HG02885 (cell line): ENCODE data around the gene PCDHGA9.
"Not testable (repeated sequence)": the region's sequence is repeated elsewhere in the genome, so short reads cannot be mapped to it uniquely, and the experiment has no call there.

Experiments used
- ATAC-seq: cut with Tn5 transposase; IDR thresholded peaks from one replicate; pipeline ENCODE4 v1.9.1; 2021; ENCODE audit warnings: mild to moderate bottlenecking; ENCODE audit not compliant: unreplicated experiment, poor library complexity

PCDHGA9 gene

GRCh38 chr5:141402553-141403243 lies at the start of gene PCDHGA9:
Gene PCDHGA9 (plus strand): TSS chr5:141402778. CDS start chr5:141402953, 175 bp downstream.
- no peak for ATAC-seq

DNA sequence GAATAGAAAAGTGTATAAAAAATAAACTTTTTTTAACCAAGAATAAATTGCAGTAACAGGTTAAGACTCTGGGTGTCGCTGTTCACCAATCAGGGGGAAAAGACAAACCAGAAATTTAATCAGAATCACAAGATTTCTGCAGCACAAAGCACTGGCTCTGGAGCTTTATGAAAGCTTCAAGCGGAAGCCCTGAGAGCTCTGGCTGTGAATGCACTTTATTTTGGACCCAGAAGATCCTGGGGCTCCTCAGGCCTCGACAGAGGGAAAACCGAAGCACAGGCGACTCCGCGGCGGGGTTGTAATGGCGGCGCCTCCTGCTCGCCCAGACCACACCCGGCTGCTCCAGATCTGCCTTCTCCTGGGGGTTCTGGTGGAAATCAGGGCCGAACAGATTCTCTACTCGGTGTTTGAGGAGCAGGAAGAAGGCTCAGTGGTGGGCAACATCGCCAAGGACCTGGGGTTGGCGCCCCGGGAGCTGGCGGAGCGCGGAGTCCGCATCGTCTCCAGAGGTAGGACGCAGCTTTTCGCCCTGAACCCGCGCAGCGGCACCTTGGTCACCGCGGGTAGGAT lies 47.6 kb upstream of the PCDHGA9 start, which contains the start of gene PCDHGA4:
Gene PCDHGA4, plus strand, starts transcription at position 122 of the 570 bp plus-strand sequence. Its CDS starts 87 bp downstream, at position 209.
- ATAC-seq, result no peak

DNA sequence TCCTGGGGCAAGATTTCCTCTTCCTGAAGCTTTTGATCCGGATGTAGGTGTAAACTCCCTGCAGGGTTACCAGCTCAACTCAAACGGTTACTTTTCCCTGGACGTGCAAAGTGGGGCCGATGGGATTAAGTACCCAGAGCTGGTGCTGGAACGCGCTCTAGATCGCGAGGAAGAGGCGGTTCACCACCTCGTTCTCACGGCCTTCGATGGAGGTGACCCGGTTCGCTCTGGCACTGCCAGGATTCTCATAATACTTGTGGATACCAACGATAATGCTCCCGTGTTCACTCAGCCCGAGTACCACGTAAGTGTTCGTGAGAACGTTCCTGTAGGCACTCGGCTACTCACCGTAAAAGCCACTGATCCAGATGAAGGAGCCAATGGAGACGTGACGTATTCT lies 46.9 kb upstream of the PCDHGA9 start:
- no peak for ATAC-seq

DNA sequence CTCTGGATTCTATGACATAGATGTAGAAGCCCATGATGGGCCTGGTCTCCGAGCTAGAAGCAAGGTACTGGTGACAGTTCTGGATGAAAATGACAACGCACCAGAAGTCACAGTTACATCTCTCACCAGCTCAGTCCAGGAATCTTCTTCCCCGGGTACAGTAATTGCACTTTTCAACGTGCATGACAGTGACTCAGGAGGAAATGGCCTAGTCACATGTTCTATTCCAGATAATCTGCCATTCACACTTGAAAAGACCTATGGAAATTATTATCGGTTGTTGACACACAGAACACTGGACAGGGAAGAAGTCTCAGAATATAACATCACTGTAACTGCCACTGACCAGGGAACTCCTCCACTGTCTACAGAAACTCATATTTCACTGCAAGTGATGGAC lies 46.4 kb upstream of the PCDHGA9 start:
- ATAC-seq, result no peak

DNA sequence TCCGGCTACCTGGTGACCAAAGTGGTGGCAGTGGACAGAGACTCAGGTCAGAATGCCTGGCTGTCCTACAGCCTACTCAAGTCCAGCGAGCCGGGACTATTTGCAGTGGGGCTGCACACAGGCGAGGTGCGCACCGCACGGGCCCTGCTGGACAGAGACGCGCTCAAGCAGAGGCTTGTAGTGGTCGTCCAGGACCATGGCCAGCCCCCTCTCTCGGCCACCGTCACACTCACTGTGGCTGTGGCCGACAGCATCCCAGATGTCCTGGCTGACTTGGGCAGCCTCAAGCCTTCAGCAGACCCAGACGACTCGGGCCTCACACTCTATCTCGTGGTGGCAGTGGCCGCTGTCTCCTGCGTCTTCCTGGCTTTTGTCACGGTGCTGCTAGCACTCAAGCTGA lies 45.6 kb upstream of the PCDHGA9 start:
- no peak for ATAC-seq

GRCh38 chr5:141359790-141360426 lies 42.7 kb upstream of the PCDHGA9 start, which contains the start of gene PCDHGB2:
Gene PCDHGB2 (plus strand): TSS chr5:141359994. CDS start chr5:141360136, 142 bp downstream.
- no peak for ATAC-seq

GRCh38 chr5:141360685-141361084 lies 41.9 kb upstream of the PCDHGA9 start:
- no peak for ATAC-seq

- ATAC-seq, result no peak
Measured at GRCh38 chr5:141362719-141363118, 39.9 kb upstream of the PCDHGA9 start.

- ATAC-seq, result no peak
Measured at GRCh38 chr5:141363952-141364660, 38.5 kb upstream of the PCDHGA9 start, which contains the start of gene PCDHGA5. Gene PCDHGA5 (plus strand): TSS chr5:141364162. CDS start chr5:141364331, 169 bp downstream.

DNA sequence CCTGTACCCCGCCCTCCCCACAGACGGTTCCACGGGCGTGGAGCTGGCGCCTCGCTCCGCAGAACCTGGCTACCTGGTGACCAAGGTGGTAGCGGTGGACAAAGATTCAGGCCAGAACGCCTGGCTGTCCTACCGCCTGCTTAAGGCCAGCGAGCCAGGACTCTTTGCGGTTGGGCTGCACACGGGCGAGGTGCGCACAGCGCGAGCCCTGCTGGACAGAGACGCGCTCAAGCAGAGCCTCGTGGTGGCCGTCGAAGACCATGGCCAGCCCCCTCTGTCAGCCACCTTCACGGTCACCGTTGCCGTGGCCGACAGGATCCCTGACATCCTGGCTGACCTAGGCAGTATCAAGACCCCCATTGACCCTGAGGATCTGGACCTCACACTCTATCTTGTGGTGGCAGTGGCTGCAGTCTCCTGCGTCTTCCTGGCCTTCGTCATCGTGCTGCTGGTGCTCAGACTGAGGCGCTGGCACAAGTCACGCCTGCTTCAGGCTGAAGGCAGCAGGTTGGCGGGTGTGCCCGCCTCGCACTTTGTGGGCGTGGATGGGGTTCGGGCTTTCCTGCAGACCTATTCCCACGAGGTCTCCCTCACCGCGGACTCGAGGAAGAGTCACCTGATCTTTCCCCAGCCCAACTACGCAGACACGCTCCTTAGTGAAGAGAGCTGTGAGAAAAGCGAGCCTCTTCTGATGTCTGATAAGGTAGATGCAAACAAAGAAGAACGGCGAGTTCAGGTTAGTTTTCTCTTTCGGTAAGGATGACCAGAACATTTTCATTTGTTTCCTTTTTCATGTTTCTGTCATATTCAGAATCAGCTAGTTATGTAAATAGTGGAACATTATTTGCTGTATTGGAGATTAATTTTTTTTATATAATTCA lies 36.3 kb upstream of the PCDHGA9 start:
- ATAC-seq, result no peak

GRCh38 chr5:141369994-141370848 lies 32.4 kb upstream of the PCDHGA9 start, which contains the start of gene PCDHGB3:
Gene PCDHGB3 (plus strand): TSS chr5:141370242. CDS start chr5:141370395, 153 bp downstream.
- peak; percentile 97 for ATAC-seq

DNA sequence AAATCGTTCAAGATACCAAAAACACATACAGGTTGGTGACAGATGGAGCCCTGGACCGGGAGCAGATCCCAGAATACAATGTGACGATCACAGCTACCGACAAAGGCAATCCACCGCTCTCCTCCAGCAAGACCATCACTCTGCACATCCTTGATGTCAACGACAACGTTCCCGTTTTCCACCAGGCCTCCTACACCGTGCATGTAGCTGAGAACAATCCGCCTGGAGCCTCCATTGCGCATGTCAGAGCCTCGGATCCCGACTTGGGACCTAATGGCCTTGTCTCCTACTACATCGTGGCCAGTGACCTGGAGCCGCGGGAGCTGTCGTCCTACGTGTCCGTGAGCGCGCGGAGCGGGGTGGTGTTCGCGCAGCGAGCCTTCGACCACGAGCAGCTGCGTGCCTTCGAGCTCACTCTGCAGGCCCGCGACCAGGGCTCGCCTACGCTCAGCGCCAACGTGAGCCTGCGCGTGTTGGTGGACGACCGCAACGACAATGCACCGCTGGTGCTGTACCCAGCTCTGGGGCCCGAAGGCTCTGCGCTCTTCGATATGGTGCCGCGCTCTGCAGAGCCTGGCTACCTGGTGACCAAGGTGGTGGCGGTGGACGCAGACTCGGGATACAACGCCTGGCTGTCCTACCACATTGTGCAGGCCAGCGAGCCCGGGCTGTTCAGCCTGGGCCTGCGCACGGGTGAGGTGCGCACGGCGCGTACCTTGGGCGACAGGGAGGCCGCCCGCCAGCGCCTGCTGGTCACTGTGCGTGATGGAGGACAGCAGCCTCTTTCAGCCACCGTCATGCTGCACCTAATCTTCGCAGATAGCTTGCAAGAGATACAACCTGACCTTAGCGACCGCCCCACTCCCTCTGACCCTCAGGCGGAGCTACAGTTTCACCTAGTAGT lies 30.8 kb upstream of the PCDHGA9 start:
- no peak for ATAC-seq

GRCh38 chr5:141373673-141374317 lies 28.8 kb upstream of the PCDHGA9 start, which contains the start of gene PCDHGA6:
Gene PCDHGA6 (plus strand): TSS chr5:141373891. CDS start chr5:141374084, 193 bp downstream.
- ATAC-seq, result no peak

DNA sequence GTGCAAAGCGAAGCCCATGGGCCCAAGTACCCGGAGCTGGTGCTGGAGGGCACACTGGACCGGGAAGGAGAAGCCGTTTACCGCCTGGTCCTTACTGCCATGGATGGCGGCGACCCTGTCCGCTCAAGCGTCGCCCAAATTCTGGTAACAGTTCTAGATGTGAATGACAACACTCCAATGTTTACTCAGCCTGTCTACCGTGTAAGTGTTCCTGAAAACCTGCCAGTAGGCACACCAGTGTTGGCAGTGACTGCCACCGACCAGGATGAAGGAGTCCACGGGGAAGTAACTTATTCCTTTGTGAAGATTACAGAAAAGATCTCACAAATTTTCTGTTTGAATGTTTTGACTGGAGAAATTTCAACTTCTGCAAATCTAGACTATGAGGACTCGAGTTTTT lies 28.0 kb upstream of the PCDHGA9 start:
- no peak for ATAC-seq

- not testable (repeated sequence) for ATAC-seq
Measured at GRCh38 chr5:141375444-141376155, 27.0 kb upstream of the PCDHGA9 start.

GRCh38 chr5:141382469-141383294 lies 19.9 kb upstream of the PCDHGA9 start, which contains the start of gene PCDHGA7:
Gene PCDHGA7 (plus strand): TSS chr5:141382742. CDS start chr5:141382900, 158 bp downstream.
- ATAC-seq, result peak; percentile 85
